ENCODE data around the gene GCNT1. TPM values are rescaled to one million over a fixed set of nuclear protein-coding genes. Genes with fewer than 3 reads are reported as not detected.
"Not testable (repeated sequence)": the region's sequence is repeated elsewhere in the genome, so short reads cannot be mapped to it uniquely, and the experiment has no call there.

Gene GCNT1
- total RNA-seq, 1 experiment from 2014 or later = 0.28 TPM

DNA sequence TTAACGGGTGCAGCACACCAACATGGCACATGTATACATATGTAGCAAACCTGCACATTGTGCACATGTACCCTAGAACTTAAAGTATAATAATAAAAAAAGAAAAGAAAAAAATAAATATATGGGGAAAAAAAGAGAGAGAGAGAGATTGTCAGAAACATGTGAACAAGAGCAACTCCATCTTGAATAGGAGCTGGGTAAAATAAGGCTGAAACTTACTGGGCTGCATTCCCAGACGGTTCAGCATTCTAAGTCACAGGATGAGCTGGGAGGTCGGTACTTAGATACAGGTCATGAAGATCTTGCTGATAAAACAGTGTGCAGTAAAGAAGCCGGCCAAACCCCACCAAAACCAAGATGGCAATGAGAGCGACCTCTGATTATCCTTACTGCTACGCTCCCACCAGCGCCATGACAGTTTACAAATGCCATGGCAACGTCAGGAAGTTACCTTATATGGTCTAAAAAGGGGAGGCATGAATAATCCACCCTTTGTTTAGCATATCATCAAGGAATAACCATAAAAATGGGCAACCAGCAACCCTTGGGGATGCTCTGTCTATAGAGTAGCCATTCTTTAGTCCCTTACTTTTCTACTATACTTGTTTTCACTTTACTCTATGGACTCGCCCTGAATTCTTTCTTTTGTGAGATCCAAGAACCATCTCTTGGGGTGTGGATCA, 21.8 kb upstream of the GCNT1 start:
- ATAC-seq; POLR2A ChIA-PET; H3K4me3 ChIP-seq (ENCODE audit: low read depth in 2 of 2, low read length in 2 of 2); H3K4me1 ChIP-seq (ENCODE audit: control insufficient read depth, insufficient read depth, low read length); intact Hi-C loops (cut with micrococcal nuclease; ENCODE audit: unreplicated experiment); H3K27ac ChIP-seq (ENCODE audit: low read length); H3K9me3 ChIP-seq (ENCODE audit: control insufficient read depth, insufficient read depth, low read depth, low read length); BruUV-seq (replicated peaks); DNase-seq (ENCODE audit: low read depth, low spot score); H3K36me3 ChIP-seq (ENCODE audit: control insufficient read depth, insufficient read depth, low read length); in situ Hi-C loops (cut with HindIII; ENCODE audit: low pct_unique_long_range_greater_than_20kb, low sequenced_read_pairs); CTCF ChIA-PET; H3K27me3 ChIP-seq (ENCODE audit: control insufficient read depth, insufficient read depth, low read length): not testable (repeated sequence)

DNA sequence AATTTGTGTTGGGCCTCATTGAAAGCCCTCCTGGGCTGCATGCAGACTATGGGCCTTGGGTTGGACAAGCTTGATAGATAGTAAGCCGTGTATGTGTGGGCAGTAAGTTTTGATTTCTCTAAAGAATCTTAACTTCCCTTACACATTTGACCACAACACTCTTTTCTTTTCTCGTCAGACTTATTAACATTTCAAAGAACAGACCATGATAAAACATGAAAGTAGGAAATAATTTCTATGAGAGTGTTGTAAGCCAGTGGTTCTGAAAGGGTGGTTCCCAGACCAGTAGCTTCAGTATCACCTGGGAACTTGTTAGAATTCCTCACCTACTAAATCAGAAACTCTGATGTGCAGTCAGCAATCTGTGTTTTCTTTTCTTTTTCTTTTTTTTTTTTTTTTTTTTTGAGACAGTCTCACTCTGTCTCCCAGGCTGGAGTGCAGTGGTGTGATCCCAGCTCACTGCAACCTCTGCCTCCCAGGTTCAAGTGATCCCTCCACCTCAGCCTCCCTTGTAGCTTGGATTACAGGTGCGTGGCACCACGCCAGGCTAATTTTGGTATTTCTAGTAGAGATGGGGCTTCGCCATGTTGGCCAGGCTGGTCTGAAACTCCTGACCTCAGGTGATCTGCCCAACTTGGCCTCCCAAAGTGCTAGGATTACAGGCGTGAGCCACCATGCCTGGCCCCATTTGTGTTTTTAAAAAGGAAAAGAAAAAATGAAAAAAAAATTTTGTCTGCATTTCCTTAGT, 20.0 kb upstream of the GCNT1 start:
- Histone ChIP-seq H3K9me3 (ENCODE audit: control insufficient read depth, insufficient read depth, low read depth, low read length) (no peaks in the 10 kb centered on the region), H3K4me1 (ENCODE audit: control insufficient read depth, insufficient read depth, low read length) (no peaks in the 10 kb centered on the region), H3K27me3 (ENCODE audit: control insufficient read depth, insufficient read depth, low read length) (no peaks in the 10 kb centered on the region), H3K36me3 (ENCODE audit: control insufficient read depth, insufficient read depth, low read length) (no peaks in the 10 kb centered on the region), H3K27ac (ENCODE audit: low read length) (no peak overlapping the region), H3K4me3 (ENCODE audit: low read depth in 2 of 2, low read length in 2 of 2) (no peak overlapping the region)
- no TSS peak for BruUV-seq (replicated peaks)
- no peak for DNase-seq (ENCODE audit: low read depth, low spot score)
- POLR2A ChIA-PET = no interaction called here
- CTCF ChIA-PET = no interaction called here
- in situ Hi-C loops (cut with HindIII; ENCODE audit: low pct_unique_long_range_greater_than_20kb, low sequenced_read_pairs) = no loop called here
- ATAC-seq = no peak
- TF ChIP-seq POLR2AphosphoS5 (IDR thresholded peaks at IDR 0.05; ENCODE audit: low read depth, low read length) (no peak), TCF7L2 (IDR thresholded peaks at IDR 0.05; ENCODE audit: low read depth, low read length) (no peak), SIN3A (IDR thresholded peaks at IDR 0.05; ENCODE audit: borderline replicate concordance, insufficient read depth, low read depth, low read length) (no peak)
- intact Hi-C loops (cut with micrococcal nuclease; ENCODE audit: unreplicated experiment) = no loop called here

DNA sequence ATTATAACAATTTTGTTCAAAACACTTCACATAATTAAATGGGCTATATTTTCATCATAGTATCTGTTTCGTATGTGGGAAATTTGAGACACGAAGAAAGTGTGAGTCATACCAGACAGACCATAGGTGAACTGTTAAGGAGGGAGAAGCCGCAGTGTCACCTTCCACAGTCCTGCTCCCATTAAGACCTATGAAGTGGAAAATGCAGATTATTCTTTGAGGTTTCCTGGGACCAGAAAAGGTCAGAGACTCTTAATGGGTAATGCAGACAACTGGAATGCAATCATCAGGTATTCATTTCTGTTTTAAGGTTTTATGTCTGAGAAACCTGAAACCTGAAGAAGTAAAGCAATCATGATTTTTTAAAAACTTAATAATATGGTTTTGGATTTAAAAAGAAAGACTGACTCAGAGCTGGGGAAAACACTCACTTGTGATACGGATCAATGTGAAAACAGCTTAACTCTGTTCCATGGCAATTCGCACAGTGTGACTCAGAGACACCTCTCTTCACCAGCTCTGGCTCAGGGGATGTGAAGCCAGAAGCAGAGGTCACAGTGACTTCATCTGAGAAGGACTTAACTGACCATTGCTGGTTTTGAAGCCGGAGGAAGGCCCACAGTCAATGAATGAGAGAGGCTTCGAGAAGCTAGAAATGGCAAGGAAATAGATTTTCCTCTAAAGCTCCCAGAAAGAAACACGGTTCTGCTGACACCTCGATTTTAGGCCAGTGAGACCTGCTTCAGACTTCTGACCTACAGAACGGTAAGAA, 17.2 kb upstream of the GCNT1 start:
- in situ Hi-C loops (cut with HindIII; ENCODE audit: low pct_unique_long_range_greater_than_20kb, low sequenced_read_pairs) = no loop called here
- CTCF ChIA-PET = no interaction called here
- BruUV-seq (replicated peaks) = no TSS peak
- no peaks in the 10 kb centered on the region for H3K4me1 ChIP-seq (ENCODE audit: control insufficient read depth, insufficient read depth, low read length)
- H3K27ac ChIP-seq (ENCODE audit: low read length) = no peak overlapping the region
- no peak for DNase-seq (ENCODE audit: low read depth, low spot score)
- H3K27me3 ChIP-seq (ENCODE audit: control insufficient read depth, insufficient read depth, low read length) = no peaks in the 10 kb centered on the region
- no peaks in the 10 kb centered on the region for H3K9me3 ChIP-seq (ENCODE audit: control insufficient read depth, insufficient read depth, low read depth, low read length)
- H3K36me3 ChIP-seq (ENCODE audit: control insufficient read depth, insufficient read depth, low read length) = no peaks in the 10 kb centered on the region
- ATAC-seq = no peak
- POLR2A ChIA-PET = no interaction called here
- TF ChIP-seq, protein P1, sequence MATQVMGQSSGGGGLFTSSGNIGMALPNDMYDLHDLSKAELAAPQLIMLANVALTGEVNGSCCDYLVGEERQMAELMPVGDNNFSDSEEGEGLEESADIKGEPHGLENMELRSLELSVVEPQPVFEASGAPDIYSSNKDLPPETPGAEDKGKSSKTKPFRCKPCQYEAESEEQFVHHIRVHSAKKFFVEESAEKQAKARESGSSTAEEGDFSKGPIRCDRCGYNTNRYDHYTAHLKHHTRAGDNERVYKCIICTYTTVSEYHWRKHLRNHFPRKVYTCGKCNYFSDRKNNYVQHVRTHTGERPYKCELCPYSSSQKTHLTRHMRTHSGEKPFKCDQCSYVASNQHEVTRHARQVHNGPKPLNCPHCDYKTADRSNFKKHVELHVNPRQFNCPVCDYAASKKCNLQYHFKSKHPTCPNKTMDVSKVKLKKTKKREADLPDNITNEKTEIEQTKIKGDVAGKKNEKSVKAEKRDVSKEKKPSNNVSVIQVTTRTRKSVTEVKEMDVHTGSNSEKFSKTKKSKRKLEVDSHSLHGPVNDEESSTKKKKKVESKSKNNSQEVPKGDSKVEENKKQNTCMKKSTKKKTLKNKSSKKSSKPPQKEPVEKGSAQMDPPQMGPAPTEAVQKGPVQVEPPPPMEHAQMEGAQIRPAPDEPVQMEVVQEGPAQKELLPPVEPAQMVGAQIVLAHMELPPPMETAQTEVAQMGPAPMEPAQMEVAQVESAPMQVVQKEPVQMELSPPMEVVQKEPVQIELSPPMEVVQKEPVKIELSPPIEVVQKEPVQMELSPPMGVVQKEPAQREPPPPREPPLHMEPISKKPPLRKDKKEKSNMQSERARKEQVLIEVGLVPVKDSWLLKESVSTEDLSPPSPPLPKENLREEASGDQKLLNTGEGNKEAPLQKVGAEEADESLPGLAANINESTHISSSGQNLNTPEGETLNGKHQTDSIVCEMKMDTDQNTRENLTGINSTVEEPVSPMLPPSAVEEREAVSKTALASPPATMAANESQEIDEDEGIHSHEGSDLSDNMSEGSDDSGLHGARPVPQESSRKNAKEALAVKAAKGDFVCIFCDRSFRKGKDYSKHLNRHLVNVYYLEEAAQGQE (IDR thresholded peaks at IDR 0.05; ENCODE audit: insufficient read depth in 1 of 2, low read depth in 2 of 2, low read length in 1 of 2) = no peak
- TF ChIP-seq SIN3A (IDR thresholded peaks at IDR 0.05; ENCODE audit: borderline replicate concordance, insufficient read depth, low read depth, low read length) = no peak
- no peak for TF ChIP-seq POLR2AphosphoS5 (IDR thresholded peaks at IDR 0.05; ENCODE audit: low read depth, low read length)
- TF ChIP-seq, protein P2, sequence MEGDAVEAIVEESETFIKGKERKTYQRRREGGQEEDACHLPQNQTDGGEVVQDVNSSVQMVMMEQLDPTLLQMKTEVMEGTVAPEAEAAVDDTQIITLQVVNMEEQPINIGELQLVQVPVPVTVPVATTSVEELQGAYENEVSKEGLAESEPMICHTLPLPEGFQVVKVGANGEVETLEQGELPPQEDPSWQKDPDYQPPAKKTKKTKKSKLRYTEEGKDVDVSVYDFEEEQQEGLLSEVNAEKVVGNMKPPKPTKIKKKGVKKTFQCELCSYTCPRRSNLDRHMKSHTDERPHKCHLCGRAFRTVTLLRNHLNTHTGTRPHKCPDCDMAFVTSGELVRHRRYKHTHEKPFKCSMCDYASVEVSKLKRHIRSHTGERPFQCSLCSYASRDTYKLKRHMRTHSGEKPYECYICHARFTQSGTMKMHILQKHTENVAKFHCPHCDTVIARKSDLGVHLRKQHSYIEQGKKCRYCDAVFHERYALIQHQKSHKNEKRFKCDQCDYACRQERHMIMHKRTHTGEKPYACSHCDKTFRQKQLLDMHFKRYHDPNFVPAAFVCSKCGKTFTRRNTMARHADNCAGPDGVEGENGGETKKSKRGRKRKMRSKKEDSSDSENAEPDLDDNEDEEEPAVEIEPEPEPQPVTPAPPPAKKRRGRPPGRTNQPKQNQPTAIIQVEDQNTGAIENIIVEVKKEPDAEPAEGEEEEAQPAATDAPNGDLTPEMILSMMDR (IDR thresholded peaks at IDR 0.05) = no peak
- TF ChIP-seq TCF7L2 (IDR thresholded peaks at IDR 0.05; ENCODE audit: low read depth, low read length) = no peak
- no peak overlapping the region for H3K4me3 ChIP-seq (ENCODE audit: low read depth in 2 of 2, low read length in 2 of 2)
- intact Hi-C loops (cut with micrococcal nuclease; ENCODE audit: unreplicated experiment) = no loop called here

All from Panc1 (cell line).